HG03442 (cell line): ENCODE measurements around the gene CHSY3.
A peak's percentile ranks its signal among the peaks of the same experiment; 100 is the strongest.

Experiments used
- ATAC-seq: cut with Tn5 transposase; IDR thresholded peaks from one replicate; pipeline ENCODE4 v1.9.1; 2021; ENCODE audit warnings: mild to moderate bottlenecking, moderate library complexity; ENCODE audit not compliant: unreplicated experiment

The CHSY3 gene

DNA sequence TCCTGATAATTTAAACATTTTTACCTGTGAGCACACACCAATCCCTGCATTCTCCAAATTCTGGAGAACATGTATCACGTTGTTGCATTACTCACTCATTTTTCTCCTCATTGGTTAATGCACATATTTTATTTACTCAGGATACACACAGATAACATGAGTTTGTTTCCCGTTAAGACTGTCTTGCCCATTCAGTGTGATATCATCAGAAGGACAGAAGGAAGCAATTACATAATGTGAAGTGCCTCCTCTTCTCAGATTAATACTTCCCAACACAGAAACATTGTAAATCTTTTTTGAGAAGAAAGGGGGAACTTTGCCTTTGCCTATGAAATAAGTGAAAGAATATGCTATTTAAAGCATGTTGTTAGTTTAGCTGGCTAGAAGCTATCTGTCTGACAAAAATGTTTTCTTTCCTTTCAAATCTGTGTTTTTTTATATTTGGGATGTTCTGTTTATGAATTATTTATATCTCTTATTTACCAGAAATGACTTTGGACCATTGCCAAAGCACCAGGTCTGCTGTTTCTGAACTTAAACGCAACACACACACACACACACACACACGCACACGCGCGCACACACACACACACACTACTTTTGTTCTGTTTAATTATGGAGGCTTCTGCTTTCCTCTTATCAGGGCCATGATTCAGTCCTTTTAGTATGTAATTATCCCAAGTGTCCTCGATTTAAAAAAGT is 186.5 kb downstream of the CHSY3 start:
- no peak for ATAC-seq

DNA sequence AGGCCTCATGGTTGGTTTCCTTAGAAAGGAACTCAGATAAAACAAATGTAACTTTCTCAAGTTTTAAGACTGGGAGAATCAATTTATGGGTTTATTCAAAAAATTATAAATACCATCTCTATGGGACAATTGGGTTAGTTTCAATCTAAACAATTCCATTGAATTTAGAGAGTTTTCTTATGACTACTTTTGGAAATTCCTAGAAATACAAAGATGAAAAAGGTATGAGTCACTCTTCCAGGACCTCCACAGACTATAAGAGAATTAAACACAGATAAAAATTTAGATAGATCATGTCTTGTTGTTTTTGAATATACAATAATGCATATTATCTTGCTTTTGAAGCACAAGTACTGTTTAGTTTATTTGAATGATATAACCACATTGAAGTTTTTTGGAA is 188.7 kb downstream of the CHSY3 start:
- no peak for ATAC-seq

DNA sequence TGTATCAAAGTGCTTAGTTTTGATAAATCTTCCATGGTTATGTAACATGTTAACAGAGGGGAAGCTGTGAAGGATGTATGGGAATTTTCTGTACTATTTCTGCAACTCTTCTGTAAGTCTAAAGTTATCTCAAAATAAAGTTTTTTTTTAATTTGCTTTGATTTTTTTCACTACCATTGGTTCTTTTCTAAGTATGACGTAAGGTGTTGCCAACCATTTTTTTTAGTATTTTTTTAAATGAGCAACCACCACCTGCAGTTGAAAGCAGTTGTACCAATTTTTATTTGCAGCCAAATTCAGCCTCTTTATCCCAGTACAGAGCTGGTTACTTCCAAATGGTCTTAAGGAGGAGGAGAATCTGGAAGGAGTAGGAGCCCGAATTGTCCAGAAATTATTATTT is 192.2 kb downstream of the CHSY3 start:
- ATAC-seq: no peak

DNA sequence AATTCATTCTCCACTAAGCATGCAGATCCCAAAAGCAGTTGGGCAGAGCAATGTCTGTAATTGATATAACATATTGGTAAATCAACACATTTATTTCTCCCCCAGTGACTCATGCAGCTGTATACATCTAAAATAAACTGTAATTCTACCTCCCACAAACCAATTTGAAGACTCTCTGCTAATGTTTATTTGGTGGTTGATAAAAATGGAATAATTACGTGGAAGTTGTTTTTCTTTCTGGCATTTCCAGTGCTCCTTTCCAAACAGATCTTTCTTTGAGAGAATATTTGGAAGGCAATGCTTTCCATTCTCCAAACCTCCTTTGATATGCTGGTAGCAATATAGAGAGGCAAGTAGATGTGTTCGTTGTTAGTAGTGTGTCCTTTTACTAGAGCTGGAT is 194.7 kb downstream of the CHSY3 start:
- ATAC-seq: no peak

DNA sequence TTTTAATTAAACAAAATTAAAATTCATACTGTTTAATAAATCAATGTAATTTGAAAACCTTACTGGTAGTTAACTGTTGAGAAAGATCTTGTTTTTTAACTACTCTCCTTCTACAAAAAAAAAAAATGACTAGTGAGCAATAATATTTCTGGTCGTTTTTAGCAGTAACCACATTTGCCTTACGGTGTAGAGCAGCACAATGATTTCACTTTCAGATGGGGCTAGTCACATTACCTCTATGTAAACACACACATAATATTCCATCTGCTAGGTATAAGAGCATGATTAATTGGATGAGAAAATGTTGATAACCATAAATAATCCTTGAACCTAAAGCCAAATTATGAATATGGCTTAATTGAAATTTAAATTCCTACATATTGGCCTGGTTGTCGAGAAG is 198.1 kb downstream of the CHSY3 start:
- peak; percentile 76 for ATAC-seq

DNA sequence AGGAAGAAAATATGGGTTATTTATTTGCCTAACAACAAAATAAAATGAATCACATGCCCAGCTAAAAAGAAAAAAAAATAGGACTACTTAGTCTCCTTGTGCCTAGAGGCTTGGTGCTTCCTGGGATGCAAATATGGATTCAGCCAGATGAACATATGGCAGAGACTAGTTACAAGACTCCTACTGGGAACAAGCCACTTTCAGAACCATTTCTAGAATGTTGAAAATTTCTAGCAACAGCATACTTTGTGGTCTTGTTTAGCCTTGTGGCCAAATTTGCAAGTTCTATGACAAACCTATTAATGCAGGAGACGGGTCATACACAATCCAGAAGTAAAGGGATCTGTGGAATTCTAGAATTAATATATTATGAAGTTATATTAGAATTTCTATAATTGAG is 198.7 kb downstream of the CHSY3 start:
- no peak for ATAC-seq

DNA sequence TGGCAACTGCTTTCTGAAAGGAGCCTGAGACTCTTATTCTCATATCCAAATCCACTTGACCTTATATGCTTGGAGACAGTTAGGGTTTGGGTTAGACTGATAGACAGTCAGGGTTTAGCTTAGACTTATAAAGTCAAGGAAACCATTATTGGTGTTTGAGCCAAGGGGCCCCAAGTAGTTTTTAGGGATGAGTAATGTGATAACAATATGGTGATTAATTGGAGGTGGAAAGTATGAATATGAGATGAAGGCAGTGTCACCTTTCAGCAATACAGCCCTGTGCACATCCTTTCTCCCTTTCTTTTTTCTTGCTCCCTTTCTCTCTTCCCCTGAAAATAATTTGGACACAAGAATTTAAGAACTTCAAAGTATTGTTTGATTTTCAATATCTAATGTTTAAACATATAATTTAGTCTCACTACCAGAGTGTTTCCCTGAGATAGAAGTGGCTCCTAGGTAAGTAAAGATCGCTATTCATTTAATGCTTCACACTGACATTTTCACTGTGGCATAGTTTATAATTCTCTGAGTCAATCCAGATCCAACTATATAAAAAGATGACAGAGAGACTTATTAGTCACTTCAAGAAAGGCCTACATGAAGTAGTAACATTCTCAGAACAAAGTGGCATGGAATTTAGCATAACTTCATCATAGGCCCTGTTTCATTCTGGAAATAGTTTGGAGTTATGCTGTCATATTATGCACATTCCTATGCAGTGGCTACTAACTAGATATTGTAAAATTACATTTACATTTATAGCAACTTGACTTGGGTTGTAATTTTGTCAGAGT is 200.8 kb downstream of the CHSY3 start:
- ATAC-seq: no peak

DNA sequence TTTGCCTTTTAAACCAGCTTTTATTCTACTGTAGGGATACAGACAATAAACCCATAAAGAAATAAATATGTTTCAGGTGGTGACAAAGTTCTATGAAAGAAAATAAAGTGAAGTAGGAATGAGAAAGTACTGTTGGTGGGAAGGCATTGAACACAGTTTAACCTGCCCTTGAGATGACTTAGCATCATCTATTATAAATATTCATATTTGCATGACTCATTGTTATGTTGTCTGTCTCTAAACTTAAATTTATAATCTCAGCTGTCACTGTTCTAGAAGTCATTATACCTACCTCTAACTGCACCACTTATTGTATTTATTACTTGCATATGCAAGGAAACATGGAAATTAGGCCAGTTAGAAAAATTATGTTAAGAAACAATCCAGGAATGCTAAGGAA is 202.2 kb downstream of the CHSY3 start:
- no peak for ATAC-seq

DNA sequence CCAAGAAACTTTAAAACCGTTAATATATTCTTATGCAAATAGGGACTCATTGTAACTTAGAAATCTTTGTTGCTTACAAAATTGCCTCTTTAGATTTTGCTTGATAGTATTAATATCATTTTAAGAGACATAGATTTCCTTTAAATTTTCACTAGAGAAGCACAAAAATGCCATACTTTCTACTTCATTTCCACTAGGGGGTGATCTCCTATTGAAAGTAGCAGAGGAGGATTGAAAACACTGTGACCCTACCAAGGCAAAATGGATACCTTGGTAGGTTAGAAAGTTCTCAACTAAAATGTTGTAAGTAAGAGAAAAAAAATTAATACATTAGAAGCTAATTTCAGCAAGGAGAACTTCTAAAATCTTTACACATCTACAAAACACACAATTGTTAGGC is 204.9 kb downstream of the CHSY3 start:
- peak; percentile 61 for ATAC-seq

DNA sequence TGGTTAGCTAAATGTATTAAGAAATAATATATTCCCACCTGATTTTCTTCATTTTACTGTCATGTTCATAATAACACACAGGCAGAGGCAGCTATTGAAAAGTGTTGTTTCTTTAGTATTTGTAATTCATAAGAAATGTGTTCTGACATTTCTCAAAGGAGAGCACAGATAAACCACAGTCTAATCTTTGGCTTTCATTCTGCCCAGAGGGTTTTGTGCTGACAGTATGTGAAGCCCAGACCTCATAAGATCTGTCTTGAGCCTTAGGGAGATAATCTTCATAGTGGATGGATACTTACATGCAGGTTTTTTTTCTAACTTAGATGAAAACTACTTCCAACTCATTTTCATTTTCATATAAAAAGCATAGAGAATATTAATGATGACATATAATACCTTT is 206.1 kb downstream of the CHSY3 start:
- ATAC-seq: no peak

DNA sequence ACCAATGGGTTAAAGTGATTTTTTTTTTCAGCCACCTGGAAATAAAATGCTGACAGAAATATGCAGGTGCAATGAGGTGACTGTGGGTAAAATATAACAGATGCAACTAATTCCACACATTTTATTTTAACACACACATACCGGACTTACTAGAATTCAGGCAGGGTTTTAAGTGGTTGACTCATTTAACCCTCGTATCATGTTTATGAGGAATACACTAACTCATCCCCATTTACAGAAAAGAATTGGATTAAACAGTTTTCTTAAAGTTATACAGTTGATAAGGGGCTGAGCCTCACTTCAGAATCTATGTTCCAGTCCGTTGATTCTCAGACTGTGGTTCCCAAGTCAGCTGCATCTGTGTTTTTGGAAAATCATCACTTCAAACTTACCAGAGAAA is 207.5 kb downstream of the CHSY3 start:
- ATAC-seq: no peak

DNA sequence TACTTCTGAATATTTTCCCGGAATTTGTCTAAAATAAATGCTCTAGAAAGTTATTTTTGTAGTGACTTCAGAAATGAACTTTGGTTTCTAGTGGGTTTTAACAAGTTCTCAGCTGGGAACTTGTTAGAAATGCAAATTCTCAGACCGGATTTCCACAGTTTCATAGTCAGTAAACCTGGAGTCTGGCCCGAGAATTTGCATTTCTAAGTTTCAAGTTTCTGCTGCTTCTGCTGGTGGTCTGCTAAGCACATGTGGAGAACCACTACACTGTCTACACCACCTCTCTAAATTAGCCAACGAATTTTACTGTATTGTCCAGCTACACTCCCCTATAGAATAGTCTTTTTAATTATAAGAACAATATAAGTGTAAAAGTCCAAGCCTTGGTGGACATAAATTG is 208.0 kb downstream of the CHSY3 start:
- ATAC-seq: peak; percentile 70

DNA sequence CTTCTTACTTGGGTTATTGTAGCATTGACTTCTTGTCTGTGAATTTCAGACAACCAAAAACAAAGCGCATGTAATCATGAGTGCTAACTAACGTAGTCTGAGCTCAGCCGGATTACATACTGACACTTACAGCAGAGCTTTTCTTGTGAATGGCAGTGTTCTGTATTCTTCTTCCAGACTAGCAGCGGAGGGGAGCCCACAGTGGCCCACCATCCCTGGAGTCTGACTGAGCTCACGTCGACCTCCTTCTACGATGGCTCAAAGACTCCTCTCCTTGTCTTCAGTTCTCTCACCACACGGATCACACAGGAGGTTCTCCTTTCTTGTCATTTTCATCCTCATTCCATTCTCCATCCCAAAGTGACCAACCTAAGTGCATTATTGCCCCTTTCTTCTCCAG is 211.4 kb downstream of the CHSY3 start:
- ATAC-seq: no peak

DNA sequence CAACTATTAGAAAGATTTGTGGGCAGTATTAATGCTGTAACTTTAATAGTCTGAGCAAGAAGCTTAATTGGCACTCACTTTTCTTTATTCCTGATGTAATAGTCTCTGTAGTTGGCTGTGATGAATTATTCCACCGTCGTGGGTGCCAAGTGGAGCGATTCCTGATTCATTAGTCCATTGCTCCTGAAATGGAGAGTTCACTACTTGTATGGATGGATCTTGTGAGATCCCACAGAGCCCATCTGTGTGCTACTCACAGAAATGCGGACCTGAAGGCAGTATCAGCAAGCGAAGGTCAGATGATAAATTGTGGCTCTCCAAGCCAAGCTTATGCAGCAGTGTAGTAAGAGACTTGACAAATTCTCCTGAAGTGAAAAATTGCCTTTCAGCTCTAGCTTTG is 212.2 kb downstream of the CHSY3 start:
- no peak for ATAC-seq

DNA sequence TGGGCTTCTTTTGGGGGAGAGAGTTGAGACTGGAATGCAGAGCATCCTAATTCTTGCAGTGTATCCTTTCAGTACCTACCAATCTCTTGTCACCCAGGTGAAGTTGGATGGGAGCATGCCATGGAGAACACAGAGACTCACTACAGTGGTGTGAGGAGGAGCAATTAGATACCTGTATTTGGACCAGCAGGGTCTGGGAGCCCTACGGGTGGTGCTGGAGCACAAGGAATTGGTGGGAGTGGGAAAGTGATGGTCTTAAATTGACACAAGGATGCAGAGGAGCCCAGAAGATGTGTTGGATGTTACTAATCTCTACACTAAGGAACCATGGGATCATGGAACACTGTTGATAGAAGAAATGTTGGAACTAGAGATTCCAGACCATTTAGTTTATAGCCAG is 212.7 kb downstream of the CHSY3 start:
- ATAC-seq: no peak

DNA sequence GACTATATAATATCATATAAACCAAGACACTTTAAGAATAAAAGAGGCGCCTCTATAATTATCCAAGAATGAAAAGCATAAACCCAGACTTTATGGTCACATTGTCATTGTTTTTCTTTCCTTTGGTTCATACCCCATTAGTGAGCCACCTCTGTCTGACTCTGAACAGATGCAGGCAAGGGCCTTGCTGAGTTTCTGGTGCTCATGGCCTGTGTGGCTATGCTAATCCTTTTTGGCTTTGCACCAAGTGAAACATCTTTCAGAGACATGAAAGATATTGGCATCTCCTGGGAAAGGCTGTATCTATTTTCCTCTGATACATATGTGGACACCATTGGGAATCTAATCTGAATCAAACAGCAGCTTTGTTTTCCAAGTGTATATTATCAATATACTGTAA is 222.5 kb downstream of the CHSY3 start:
- no peak for ATAC-seq

DNA sequence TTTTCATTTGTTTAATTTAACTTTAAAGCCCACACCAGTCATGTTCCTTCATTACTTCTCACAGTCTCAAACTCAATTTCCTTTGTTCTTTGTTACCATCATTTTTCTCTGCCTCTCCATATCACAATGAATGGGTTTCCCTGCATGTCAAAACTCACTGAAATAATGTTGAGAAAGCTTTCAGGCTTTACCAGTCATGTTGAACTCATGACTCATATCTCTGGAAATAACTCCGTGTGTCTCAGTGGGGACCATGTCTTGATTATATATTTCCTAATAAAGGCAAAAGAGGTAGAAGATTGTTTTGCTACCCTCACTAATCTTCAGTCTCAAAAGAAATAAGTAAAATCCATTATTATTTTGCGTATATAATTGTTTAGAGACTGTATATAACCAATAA is 231.2 kb downstream of the CHSY3 start:
- no peak for ATAC-seq

DNA sequence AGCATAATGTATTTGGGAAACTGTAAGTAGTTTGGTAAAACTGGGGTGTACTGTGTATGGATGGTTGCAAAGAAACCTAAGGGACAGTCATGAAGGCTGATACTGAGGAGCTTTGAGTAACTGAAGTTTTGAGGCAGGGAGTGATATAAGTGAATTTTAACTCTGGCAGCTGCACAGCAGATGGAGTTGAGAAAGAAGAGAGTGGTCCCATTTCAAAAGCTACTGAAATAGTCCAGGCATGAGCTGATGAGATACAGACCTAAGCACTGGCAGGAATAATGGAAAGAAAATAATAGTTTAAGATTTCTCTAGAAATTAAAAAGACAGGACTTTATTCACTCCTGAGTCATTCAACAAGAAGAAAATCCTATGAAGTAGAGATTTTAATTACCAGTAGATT is 232.0 kb downstream of the CHSY3 start:
- ATAC-seq: no peak

DNA sequence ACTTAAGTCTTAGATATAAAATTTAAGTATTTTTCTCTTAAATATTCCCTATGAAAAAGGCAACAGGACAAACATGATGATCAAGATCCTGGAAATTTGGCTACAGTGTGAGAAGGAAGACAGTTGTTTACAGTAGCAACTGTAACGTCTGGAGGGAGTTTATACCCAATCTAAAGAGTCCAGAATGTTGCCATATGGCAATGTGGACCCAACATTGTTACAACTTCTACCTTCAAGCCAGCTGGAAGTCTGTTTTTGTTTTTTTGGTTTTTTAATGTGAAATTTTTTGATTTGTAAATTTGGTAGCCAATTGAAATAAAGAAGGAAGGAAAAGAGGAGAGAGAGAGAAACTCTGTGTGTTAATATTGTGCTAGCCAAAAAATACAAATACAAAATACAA is 233.4 kb downstream of the CHSY3 start:
- ATAC-seq: no peak

DNA sequence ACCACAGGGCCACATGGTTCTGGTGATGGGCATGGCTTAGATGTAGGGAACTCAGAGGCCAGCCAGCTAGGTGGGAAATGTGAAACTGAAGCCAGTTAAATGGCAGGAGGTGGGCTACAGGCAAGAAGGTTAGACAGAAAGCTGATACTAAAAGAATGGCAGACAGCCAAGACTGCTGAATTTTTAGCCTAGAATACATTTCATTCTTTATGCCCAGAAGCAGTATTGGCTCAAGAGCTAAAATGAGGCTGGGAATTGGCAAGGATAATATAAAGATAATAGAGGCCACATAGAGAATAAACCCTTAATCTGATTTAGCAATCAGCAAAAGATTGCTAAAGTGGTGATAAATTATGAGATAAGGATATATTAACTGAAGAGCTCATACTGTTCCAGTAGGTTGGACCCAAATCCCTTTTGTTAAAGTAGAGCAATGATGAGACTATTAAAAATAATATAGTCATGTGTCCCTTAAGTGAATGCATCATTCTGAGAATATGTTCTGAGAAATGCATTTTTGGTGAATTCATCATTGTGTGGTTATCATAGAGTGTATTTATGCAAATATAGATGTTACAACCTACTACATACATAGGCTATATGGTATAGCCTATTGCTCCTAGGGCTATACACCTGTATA is 234.3 kb downstream of the CHSY3 start:
- ATAC-seq: no peak

DNA sequence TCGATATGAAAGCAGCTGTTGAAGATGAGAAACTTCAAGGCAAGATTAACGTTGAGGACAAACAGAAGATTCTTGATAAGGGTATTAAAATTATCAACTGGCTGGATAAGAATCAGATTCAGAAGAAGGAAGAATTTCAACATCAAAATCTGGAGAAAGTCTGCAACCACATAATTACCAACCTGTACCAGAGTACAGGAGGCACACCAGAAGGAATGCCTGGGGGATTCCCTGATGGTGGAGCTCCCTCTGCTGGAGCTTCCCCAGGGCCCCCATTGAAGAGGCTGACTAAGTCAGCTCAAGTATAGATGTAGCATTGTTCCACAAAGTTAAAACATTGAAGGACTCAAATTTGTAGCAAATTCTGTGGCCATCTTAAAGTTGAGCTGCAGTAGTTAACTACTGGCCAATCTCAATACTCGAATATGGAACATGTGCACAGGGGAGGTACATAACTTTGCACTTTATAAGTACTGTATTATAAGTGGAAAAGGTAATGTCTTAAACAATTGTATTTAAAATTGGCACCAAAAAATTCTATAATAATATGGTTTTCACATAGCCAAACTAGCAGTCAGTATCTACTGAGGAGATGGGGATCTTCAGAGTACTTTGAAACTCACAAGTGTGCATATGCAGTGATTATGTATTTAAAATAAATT is 237.5 kb downstream of the CHSY3 start:
- peak; percentile 86 for ATAC-seq

DNA sequence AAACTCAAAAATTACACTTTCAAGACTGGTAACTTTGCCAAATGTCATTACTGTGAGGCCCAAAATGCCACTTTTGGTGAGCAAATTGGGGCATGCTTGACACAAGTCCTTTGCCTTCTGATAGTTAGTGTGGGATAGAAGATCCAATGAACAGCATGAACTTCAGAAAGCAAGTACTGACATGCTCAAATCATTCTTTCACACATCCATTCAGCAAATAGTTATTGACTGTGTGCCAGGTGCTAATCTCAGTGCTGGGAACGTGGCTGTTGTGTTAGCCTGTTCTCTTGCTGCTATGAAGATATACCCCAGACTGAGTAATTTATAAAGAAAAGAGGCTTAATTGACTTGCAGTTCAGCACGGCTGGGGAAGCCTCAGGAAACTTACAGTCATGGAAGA is 247.0 kb downstream of the CHSY3 start:
- no peak for ATAC-seq
